NT2/D1 (cell line): ENCODE measurements around the gene CLCN5.
"Not testable (repeated sequence)": the region's sequence is repeated elsewhere in the genome, so short reads cannot be mapped to it uniquely, and the experiment has no call there.

Source experiments
- DNase-seq: peaks from one replicate; pipeline ENCODE4 v3.0.0-alpha.2; 2011; ENCODE audit warnings: low read depth, low spot score
- H3K27me3 ChIP-seq: 2 replicates; pipeline ENCODE4 v1.6.0; 2011; ENCODE audit warnings: mild to moderate bottlenecking; ENCODE audit not compliant: insufficient read length, insufficient read depth
- H3K36me3 ChIP-seq: 2 replicates; pipeline ENCODE4 v1.6.1; 2011; ENCODE audit warnings: mild to moderate bottlenecking, low read length, mixed read lengths; ENCODE audit not compliant: insufficient read depth, insufficient read length
- H3K4me1 ChIP-seq: 2 replicates; pipeline ENCODE4 v1.5.1; 2011; ENCODE audit not compliant: insufficient read depth, insufficient read length
- H3K4me3 ChIP-seq: 2 replicates; pipeline ENCODE4 v1.5.1; 2011; ENCODE audit warnings: low read depth; ENCODE audit not compliant: insufficient read length
- H3K9ac ChIP-seq: 2 replicates; pipeline ENCODE4 v1.6.0; 2011; ENCODE audit warnings: low read depth; ENCODE audit not compliant: insufficient read length
- H3K9me3 ChIP-seq: 2 replicates; pipeline ENCODE4 v1.5.1; 2011; ENCODE audit warnings: mild to moderate bottlenecking, low read length; ENCODE audit not compliant: insufficient read depth
- SUZ12 ChIP-seq: IDR thresholded peaks from 2 replicates; pipeline ENCODE4 v1.6.1; 2011; ENCODE audit not compliant: insufficient read length, insufficient read depth; ENCODE audit errors: extremely low read depth
- YY1 ChIP-seq: IDR thresholded peaks from 2 replicates; pipeline ENCODE4 v1.6.1; 2011; ENCODE audit not compliant: insufficient read length, insufficient read depth
- ZNF274 ChIP-seq: IDR thresholded peaks from 2 replicates; pipeline ENCODE4 v1.6.1; 2011; ENCODE audit warnings: mild to moderate bottlenecking, low read depth, low read length

The CLCN5 gene

GRCh38 chrX:49996474-49996873, 74.1 kb downstream of the CLCN5 start:
- Histone ChIP-seq H3K9me3 (no peaks in the 10 kb centered on the region), H3K36me3 (no peaks in the 10 kb centered on the region), H3K9ac (no peak overlapping the region), H3K4me3 (no peak overlapping the region), H3K27me3 (no peaks in the 10 kb centered on the region), H3K4me1 (no peaks in the 10 kb centered on the region)
- DNase-seq, result no peak
- TF ChIP-seq ZNF274 (no peak), YY1 (no peak), SUZ12 (no peak)

DNA sequence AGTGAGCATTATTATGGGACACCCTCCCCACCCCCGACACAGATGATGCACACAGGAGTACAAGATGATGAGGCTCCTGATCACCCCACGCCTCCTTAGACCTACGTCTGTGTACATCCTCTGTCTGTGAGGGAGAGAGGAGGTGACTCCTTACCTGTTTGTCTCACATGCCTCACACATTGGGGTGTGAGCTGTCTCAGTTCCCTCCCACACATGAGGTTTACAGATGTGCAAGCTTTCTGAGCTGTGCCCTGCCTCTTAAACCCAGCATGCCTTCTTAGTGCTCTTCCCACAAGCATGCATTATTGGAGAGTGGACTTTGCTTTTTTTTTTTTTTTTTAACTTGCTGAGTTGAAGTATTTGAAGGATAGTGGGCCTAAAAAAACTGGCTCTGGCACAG, 76.7 kb downstream of the CLCN5 start:
- Histone ChIP-seq H3K27me3 (no peaks in the 10 kb centered on the region), H3K4me1 (no peaks in the 10 kb centered on the region)

DNA sequence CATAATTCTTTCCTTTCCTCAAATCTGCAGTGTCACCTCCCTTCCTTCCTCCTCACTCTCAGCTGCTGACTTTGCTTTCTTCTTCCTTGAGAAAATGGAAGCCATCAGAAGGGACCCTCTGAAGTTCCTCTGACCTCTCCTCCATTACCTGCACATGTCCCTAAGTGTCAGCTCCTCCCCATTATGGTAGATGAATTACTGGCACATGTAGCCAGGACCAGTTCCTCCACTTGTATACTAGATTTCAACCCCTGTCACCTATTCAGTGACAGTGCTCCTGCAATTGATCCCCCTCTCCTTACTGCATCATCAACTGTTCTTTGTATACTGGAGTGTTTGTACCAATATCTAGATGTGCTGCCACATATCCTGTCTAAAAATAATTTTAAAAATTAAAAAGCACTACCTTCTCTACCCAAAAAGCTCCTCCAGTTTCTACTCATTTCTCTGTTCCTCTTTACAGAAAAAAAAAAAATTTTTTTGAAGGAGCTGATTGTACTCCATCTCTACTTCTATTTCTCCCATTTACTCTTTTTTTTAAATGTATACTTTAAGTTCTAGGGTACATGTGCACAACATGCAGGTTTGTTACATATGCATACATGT, 78.6 kb downstream of the CLCN5 start:
- DNase-seq, result no peak
- no peaks in the 10 kb centered on the region for H3K9me3 ChIP-seq
- H3K9ac ChIP-seq, result no peak overlapping the region
- no peaks in the 10 kb centered on the region for H3K36me3 ChIP-seq
- H3K4me1 ChIP-seq, result no peaks in the 10 kb centered on the region
- no peak overlapping the region for H3K4me3 ChIP-seq
- TF ChIP-seq YY1 (no peak), SUZ12 (no peak)
- H3K27me3 ChIP-seq, result no peaks in the 10 kb centered on the region

More for the DNA sequence above, 76.7 kb downstream of the CLCN5 start:
- Histone ChIP-seq H3K9me3 (no peaks in the 10 kb centered on the region), H3K9ac (no peak overlapping the region), H3K36me3 (no peaks in the 10 kb centered on the region), H3K4me3 (no peak overlapping the region)
- DNase-seq, result no peak
- TF ChIP-seq YY1 (no peak), SUZ12 (no peak), ZNF274 (no peak)

DNA sequence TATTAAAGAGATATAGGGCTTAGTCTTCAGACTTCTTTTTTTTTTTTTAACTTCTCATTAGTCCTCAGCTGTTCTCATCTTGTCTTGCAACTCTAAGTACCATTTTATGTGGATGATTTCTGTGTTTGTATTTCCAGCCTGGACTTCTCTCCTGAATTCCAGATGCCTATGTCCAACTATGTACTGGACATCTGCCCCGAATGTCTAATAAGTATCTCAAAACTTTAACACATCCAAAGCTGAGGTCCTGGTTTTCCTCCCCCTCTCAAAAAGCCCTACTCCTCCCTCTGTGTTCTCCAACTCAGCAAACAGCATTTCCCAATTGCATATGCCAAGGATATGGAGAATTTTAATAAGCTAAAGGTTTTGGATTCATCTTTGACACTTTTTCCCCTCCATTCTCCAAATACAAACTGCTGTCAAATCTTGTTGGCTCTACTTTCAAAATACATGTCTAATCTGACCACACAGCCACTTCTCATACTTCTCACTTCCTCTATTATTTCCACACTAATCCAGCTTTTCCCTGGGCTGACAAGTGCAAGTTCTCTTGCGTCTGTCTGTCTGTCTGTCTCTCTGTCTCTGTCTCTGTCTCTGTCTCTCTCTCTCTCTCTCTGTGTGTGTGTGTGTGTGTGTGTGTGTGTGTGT, 79.8 kb downstream of the CLCN5 start:
- DNase-seq, result no peak
- Histone ChIP-seq H3K4me1 (no peaks in the 10 kb centered on the region), H3K36me3 (no peaks in the 10 kb centered on the region), H3K9ac (no peak overlapping the region), H3K27me3 (no peaks in the 10 kb centered on the region), H3K4me3 (no peak overlapping the region), H3K9me3 (no peaks in the 10 kb centered on the region)
- TF ChIP-seq YY1 (no peak), SUZ12 (no peak), ZNF274 (no peak)

DNA sequence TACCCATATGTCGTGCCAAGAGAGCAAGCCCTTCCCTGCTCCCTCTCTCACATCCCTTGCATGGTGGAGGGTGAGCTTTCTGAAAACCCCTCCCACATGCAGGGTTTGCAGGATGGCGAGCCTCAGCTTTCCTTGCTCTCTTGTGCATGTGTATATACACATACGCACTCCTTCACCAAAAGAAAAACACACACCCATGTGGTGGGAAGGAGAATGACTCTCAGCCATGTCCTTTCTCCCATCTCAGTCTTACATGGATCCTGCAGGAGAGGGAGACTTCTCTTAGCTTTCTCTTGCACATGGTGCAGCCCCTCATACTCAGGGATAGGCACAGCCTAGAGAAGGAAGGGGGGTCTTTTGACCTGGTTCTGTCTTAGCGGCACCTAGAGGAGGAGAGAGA, 81.1 kb downstream of the CLCN5 start:
- Histone ChIP-seq H3K4me1 (no peaks in the 10 kb centered on the region), H3K4me3 (no peak overlapping the region), H3K27me3 (no peaks in the 10 kb centered on the region), H3K9me3 (no peaks in the 10 kb centered on the region), H3K9ac (no peak overlapping the region), H3K36me3 (no peaks in the 10 kb centered on the region)
- TF ChIP-seq ZNF274 (no peak), SUZ12 (no peak), YY1 (no peak)
- DNase-seq, result no peak

DNA sequence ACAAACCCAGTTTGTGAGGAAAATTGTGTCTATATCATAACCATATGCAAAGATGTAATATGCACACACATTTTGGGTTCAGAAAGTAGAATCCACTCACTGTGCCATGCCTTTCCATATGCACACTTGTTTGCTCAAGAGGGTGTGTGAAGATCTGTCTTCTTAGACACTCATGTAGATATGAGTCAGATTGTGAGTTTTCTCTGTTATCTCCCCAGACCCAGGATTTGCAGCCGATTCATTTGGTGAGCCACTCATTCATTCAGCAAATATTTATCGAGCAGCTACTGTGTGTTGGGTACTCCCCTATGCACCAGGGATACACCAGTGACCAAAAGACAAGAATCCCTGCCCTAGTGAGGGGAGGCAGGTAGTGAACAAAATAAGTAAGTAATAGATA, 81.5 kb downstream of the CLCN5 start:
- Histone ChIP-seq H3K4me3 (no peak overlapping the region), H3K9me3 (no peaks in the 10 kb centered on the region), H3K27me3 (no peaks in the 10 kb centered on the region), H3K9ac (no peak overlapping the region), H3K36me3 (no peaks in the 10 kb centered on the region), H3K4me1 (no peaks in the 10 kb centered on the region)
- no peak for DNase-seq
- TF ChIP-seq YY1 (no peak), SUZ12 (no peak), ZNF274 (no peak)

DNA sequence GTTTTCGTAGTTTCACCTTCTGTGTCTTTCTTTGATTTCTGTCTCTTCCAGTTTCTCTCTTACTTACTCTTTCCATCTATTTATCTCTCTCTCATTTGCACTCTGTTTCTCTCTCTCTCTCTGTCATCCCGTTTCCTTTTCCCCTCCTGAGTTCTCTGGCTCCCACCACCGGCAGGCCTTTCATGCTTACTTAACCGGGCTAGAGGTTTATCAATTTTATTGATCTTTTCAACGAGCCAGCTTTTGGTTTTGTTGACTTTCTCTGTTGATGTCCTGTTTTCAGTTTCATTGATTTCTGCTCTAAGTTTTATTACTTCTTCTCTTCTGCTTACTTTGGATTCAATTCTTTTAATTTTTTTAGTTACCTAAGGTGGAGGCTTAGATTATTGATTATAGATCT, 103.2 kb downstream of the CLCN5 start:
- not testable (repeated sequence) for H3K9ac ChIP-seq, DNase-seq, H3K36me3 ChIP-seq, H3K4me1 ChIP-seq, H3K27me3 ChIP-seq
- H3K4me3 ChIP-seq, result peak overlapping the region; percentile 21
- H3K9me3 ChIP-seq, result peaks cover 11% of the 10 kb centered on the region; the same call in 1 of the 2 replicates

GRCh38 chrX:50035126-50035525, 112.7 kb downstream of the CLCN5 start:
- H3K9me3 ChIP-seq, result no peaks in the 10 kb centered on the region
- no peaks in the 10 kb centered on the region for H3K36me3 ChIP-seq
- no peak overlapping the region for H3K9ac ChIP-seq
- no peaks in the 10 kb centered on the region for H3K27me3 ChIP-seq
- TF ChIP-seq ZNF274 (no peak), YY1 (no peak), SUZ12 (no peak)
- DNase-seq, result no peak
- no peaks in the 10 kb centered on the region for H3K4me1 ChIP-seq
- H3K4me3 ChIP-seq, result no peak overlapping the region
